T-helper 1 cell treated with Interleukin-12 subunit alpha and Interleukin-12 subunit beta and Interleukin-4 antibody, amounts not matched to agents 30 μg/mL and 1 μg/mL, for 36 hours (primary cell): Measurements from ENCODE around the gene NDUFC1.
"Not testable (repeated sequence)": the region's sequence is repeated elsewhere in the genome, so short reads cannot be mapped to it uniquely, and the experiment has no call there.

Experiments
- H3K27ac Mint-ChIP-seq: one replicate; pipeline ENCODE4 v1.8.0; 2021; ENCODE audit warnings: mild to moderate bottlenecking, mixed read lengths
- H3K27me3 Mint-ChIP-seq: one replicate; pipeline ENCODE4 v1.8.0; 2021; ENCODE audit warnings: low read depth, mixed read lengths
- H3K36me3 Mint-ChIP-seq: one replicate; pipeline ENCODE4 v1.8.0; 2021; ENCODE audit warnings: low read depth, mixed read lengths
- H3K4me1 Mint-ChIP-seq: one replicate; pipeline ENCODE4 v1.8.0; 2021; ENCODE audit warnings: low read depth, mixed read lengths
- H3K4me3 Mint-ChIP-seq: one replicate; pipeline ENCODE4 v1.8.0; 2021; ENCODE audit warnings: mild to moderate bottlenecking, moderate library complexity, mixed read lengths
- H3K9me3 Mint-ChIP-seq: one replicate; pipeline ENCODE4 v1.8.0; 2021; ENCODE audit warnings: mixed read lengths

NDUFC1 gene

DNA sequence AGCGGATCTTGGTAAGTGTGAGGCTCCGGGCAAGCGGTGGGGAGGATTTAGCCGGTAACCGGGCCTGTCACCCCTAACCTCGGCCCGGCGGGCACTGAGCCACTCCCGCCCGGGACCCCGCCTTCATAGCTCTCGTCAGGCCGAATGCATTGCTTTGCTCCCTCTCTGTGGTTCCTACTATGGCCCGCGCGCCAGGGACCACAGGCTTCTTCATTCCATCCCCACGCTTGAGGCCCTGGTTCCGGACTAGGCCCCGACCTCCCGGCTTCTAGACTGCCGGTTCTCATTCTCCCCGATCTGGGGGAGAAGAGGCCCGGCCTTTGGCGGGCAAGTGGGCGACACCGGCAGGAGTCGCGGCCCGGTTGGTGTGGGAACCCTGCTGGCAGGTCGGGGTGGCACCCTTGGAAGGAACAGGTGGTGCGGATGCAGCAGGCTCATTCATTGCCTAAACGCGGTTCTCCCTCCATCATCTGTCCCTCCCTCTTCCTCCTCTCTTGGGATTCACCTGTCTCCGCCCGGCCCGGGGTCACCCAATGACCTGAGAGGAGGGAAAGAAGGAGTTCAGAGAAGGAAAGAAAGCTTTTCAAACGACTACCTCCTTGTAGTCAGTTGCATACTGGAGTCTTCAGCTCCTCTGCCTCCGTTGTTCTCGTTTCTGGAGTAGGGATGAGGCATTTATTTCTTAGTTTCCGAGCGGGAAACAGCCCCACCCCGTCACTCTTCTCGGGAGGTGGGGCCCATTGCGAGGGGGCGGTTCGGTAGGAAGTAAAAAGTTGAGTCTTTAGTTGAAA lies at the start of gene NDUFC1:
Gene NDUFC1 (minus strand): TSS at position 657 of the 791 bp plus-strand sequence. CDS start 6,679 bp downstream, outside the sequence.
- peaks cover 23% of the 10 kb centered on the region for H3K36me3 Mint-ChIP-seq
- H3K9me3 Mint-ChIP-seq: no peaks in the 10 kb centered on the region
- peaks cover 35% of the 10 kb centered on the region for H3K4me1 Mint-ChIP-seq
- no peaks in the 10 kb centered on the region for H3K27me3 Mint-ChIP-seq
- peak within 1 kb of the TSS; percentile 99 for H3K4me3 Mint-ChIP-seq
- peak within 1 kb of the TSS; percentile 99 for H3K27ac Mint-ChIP-seq

DNA sequence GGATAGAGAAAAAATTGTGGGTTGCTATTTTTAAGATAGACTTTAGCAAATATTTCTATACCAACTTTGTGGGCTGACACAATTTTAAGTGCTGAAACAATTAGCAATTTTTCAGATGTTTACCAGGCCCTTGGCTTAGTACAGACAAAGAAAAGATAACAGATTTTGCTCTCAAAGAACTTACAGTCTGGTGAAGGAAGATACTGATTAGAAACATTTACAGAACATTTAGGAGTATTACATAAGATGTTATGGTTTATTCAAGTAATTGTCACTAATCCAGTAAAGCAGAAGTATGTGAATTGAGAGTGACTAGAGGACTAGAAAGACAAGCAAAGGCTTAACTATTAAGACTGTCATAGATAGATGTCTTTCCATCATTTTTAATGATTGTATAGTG lies 35.3 kb upstream of the NDUFC1 start:
- Mint-ChIP-seq H3K27me3 (no peaks in the 10 kb centered on the region), H3K4me3 (no peak overlapping the region), H3K36me3 (peaks cover 26% of the 10 kb centered on the region), H3K4me1 (peaks cover 6% of the 10 kb centered on the region), H3K9me3 (no peaks in the 10 kb centered on the region), H3K27ac (no peak overlapping the region)

DNA sequence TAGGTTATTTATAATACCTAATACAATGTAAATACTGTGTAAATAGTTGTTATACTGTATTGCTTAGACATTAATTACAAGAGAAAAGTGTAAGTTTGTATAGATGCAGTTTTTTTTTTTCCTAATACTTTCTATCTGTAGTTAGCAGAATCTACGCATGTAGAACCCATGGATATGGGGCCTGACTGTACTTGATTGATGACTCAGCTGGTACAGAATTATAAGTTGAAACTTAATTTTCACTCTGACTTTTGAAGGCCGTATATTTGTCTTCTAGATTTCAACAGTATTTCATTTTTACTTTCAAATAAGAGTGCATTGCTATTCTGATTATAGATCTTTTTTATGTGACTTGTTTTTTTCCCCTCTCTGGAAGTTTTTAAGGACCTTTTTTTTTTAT lies 30.8 kb upstream of the NDUFC1 start:
- Mint-ChIP-seq H3K9me3 (peaks cover 10% of the 10 kb centered on the region), H3K36me3 (peaks cover 26% of the 10 kb centered on the region), H3K4me3 (no peak overlapping the region), H3K27ac (no peak overlapping the region), H3K4me1 (peaks cover 21% of the 10 kb centered on the region), H3K27me3 (no peaks in the 10 kb centered on the region)

DNA sequence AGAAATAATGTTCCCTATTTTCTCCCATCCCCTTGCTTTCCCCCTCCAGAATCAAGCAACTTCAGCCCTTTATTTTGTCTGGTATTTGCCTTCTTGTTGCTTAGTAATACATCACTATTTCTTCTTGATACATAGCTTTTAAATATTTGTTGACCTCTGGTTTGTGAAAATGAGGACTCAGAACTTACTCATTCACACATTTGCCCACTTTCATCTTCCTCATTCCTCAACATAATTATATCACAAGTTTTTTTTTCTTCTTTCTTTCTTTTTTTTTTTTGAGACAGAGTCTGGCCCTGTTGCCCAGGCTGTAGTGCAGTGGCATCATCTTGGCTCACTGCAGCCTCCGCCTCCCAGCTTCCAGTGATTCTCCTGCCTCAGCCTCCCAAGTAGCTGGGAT lies 28.9 kb upstream of the NDUFC1 start:
- peaks cover 10% of the 10 kb centered on the region for H3K9me3 Mint-ChIP-seq
- H3K4me3 Mint-ChIP-seq: no peak overlapping the region
- H3K4me1 Mint-ChIP-seq: peaks cover 18% of the 10 kb centered on the region
- H3K27ac Mint-ChIP-seq: no peak overlapping the region
- no peaks in the 10 kb centered on the region for H3K27me3 Mint-ChIP-seq
- peaks cover 19% of the 10 kb centered on the region for H3K36me3 Mint-ChIP-seq

DNA sequence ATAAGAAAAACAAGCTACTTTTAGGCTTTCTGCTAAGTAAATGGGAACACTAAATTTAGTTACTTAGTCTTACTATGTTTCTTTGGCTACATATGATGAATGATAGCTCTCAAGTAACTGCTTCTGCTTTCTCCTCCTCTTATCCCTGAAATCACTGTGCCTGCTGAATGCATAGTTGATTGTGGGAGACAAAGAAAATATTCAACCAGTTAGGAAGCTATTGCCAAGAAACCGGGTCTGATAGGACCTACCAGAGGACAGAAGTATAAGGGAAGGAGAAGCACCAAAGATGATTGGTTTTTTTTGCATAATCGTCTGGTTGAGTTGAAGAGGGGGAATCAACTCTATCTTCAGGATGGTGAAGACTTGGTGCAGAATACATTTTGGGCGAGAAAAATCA lies 28.0 kb upstream of the NDUFC1 start:
- Mint-ChIP-seq H3K36me3 (peaks cover 16% of the 10 kb centered on the region), H3K4me3 (no peak overlapping the region), H3K9me3 (peaks cover 10% of the 10 kb centered on the region), H3K27me3 (no peaks in the 10 kb centered on the region), H3K4me1 (peaks cover 18% of the 10 kb centered on the region), H3K27ac (no peak overlapping the region)

DNA sequence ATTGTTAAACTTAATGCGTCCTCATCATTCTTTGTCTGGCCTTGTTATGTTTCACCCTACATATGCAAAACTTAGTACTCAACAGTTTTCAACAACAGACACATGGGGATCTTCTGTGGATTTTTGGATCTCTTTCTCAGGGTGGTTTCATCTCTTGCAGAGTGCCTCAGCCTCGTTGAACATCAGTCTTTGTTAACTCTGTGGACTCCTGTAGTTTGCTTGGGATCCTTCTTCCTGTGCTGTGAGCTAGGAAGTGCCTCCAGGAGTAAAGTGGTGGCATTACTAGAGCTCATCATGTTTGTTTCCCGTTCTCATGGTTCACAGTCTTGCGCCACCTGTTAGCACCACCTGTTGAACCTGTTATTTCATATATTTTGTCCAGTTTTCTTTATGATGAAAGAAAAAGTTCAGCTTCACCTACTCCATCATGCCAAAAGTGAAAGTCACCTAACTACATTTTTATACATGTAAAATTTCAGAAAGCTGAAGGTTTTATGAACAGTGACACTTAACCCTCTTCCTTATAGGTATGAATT lies 27.5 kb upstream of the NDUFC1 start:
- Mint-ChIP-seq H3K36me3 (peaks cover 15% of the 10 kb centered on the region), H3K9me3 (peaks cover 10% of the 10 kb centered on the region), H3K27me3 (no peaks in the 10 kb centered on the region), H3K4me1 (peaks cover 20% of the 10 kb centered on the region), H3K27ac (no peak overlapping the region), H3K4me3 (no peak overlapping the region)

DNA sequence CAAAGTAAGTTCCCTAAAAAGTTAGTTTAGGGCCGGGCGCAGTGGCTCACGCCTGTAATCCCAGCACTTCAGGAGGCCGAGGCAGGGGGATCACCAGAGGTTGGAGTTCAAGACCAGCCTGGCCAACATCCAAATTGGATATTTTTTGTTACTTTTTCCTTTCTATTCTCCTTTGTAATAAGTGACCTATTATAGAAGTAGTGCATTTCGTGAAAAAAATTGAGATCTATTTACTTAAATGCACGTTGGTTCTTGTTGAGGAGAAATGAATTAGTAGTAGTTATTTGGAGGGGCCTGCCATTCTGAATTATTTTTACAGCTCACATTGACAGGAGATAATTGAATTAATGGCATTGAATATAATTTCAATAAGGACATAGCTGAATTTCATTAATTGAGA lies 22.3 kb upstream of the NDUFC1 start:
- H3K4me1 Mint-ChIP-seq: peaks cover 30% of the 10 kb centered on the region
- H3K27ac Mint-ChIP-seq: no peak overlapping the region

DNA sequence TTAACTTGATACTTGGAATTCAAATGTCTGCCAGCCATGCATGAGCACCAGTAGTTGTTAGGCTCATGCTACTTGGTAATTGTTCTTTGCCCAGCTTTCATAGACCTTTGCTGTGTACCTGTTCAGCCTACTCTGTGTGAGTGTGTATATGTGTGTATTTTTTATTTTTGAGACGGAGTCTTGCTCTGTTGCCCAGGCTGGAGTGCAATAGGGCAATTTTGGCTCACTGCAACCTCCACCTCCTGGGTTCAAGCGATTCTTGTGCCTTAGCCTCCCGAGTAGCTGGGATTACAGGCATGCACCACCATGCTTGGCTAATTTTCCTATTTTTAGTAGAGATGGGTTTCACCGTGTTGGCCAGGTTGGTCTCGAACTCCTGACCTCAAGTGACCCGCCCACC lies 20.3 kb upstream of the NDUFC1 start:
- H3K27ac Mint-ChIP-seq, H3K4me3 Mint-ChIP-seq, H3K27me3 Mint-ChIP-seq: not testable (repeated sequence)
- H3K36me3 Mint-ChIP-seq: peaks cover 15% of the 10 kb centered on the region
- H3K4me1 Mint-ChIP-seq: peaks cover 27% of the 10 kb centered on the region
- peaks cover 11% of the 10 kb centered on the region for H3K9me3 Mint-ChIP-seq

More for the DNA sequence above, 22.3 kb upstream of the NDUFC1 start:
- Mint-ChIP-seq H3K9me3 (peaks cover 18% of the 10 kb centered on the region), H3K36me3 (peaks cover 22% of the 10 kb centered on the region), H3K27me3 (no peaks in the 10 kb centered on the region), H3K4me3 (no peak overlapping the region)

DNA sequence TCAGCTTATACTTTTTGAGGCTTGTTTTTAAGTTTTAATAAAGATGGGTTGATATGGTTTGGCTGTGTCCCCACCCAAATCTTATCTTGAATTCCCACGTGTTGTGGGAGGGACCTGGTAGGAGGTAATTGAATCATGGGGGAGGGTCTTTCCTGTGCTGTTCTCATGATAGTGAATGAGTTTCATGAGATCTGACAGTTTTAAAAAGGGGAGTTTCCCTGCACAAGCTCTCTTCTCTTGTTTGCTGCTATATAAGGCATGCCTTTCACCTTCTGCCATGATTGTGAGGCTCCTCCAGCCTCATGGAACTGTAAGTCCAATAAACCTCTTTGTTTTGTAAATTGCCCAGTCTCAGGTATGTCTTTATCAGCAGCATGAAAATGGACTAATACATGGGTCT lies 19.8 kb upstream of the NDUFC1 start:
- not testable (repeated sequence) for H3K27me3 Mint-ChIP-seq, H3K27ac Mint-ChIP-seq

DNA sequence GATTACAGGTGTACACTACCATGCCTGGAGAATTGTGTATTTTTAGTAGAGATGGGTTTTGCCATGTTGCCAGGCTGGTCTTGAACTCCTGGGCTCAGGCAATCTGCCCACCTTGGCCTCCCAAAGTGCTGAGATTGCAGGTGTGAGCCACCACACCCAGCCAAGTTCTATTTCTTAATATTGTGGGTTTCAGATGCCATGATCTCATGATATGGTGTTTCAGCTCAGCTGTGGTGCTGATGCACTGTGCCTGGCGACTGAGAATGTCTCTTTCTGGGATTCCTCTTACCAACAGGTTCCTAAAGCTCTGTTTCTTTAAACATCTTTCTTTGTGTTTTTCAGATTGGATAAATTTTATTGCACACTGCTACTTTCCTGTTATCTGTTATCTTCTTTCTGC lies 17.3 kb upstream of the NDUFC1 start:
- H3K36me3 Mint-ChIP-seq: peaks cover 20% of the 10 kb centered on the region
- no peaks in the 10 kb centered on the region for H3K27me3 Mint-ChIP-seq
- no peak overlapping the region for H3K27ac Mint-ChIP-seq
- peaks cover 43% of the 10 kb centered on the region for H3K4me1 Mint-ChIP-seq
- H3K9me3 Mint-ChIP-seq: peaks cover 11% of the 10 kb centered on the region
- H3K4me3 Mint-ChIP-seq: no peak overlapping the region

More for the DNA sequence above, 19.8 kb upstream of the NDUFC1 start:
- Mint-ChIP-seq H3K9me3 (peaks cover 11% of the 10 kb centered on the region), H3K4me1 (peaks cover 29% of the 10 kb centered on the region), H3K36me3 (peaks cover 16% of the 10 kb centered on the region)
- not testable (repeated sequence) for H3K4me3 Mint-ChIP-seq

DNA sequence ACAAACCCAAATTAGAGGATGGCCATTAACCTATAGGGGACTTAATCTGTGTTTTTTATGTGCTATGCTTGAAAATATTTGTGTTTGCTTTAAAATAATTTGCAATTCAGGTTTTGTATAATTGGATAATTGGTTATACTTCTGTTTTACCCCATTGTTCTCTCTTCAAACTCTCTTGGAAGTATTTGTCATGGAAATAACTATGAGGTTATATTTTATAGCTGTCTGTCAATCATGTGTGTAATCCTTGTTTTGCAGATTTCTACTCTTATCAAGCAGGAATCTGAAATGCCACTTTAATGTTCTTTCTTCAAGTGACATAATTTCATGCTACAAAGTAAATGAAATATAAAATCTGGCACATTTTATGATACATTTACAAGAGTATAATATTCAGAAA lies 15.4 kb upstream of the NDUFC1 start:
- Mint-ChIP-seq H3K36me3 (peaks cover 20% of the 10 kb centered on the region), H3K27ac (no peak overlapping the region), H3K4me3 (no peak overlapping the region), H3K4me1 (peaks cover 50% of the 10 kb centered on the region), H3K9me3 (peaks cover 11% of the 10 kb centered on the region), H3K27me3 (no peaks in the 10 kb centered on the region)

DNA sequence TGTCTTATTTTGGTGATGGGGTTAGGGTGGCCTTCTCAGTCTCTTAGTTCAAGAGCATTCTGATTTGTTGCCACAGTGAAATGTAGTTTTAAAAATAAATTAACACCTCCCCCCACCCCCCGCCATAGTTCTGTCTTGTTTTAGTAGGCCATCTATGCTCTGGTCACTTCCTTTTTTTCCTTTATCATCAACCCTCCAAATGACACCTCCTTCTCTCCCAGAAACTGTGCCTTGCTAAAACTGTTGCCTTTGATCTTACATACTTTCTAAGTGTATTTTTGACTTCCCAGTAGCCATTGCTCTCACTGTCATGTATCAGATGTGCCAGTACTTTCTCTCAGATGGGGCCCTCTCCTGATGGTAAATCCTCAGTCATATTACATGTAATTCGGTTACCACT lies 14.5 kb upstream of the NDUFC1 start:
- Mint-ChIP-seq H3K27me3 (no peaks in the 10 kb centered on the region), H3K4me3 (peak overlapping the region; percentile 11), H3K9me3 (peaks cover 5% of the 10 kb centered on the region), H3K27ac (peak overlapping the region; percentile 50), H3K36me3 (peaks cover 13% of the 10 kb centered on the region), H3K4me1 (peaks cover 51% of the 10 kb centered on the region)

DNA sequence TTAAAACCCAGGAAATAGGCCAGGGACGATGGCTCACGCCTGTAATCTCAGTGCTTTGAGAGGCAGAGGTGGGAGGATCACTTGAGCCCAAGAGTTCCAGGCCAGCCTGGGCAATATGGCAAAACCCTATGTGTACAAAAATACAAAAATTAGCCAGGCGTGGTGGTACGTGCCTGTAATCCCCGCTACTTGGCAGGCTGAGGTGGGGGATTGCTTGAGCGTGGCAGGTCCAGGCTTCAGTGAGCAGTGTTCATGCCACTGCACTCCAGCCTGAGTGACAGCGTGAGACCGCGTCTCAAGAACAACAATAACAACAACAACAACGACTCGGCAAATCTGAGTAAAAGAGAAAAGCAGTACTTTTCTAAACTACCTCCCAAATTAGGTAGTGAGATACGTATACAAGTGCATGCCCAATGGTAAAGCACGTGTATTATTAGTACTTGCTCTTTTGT lies 13.0 kb upstream of the NDUFC1 start:
- peak overlapping the region; percentile 6 for H3K4me3 Mint-ChIP-seq
- peaks cover 5% of the 10 kb centered on the region for H3K9me3 Mint-ChIP-seq
- H3K27me3 Mint-ChIP-seq: no peaks in the 10 kb centered on the region
- H3K36me3 Mint-ChIP-seq: peaks cover 10% of the 10 kb centered on the region
- H3K27ac Mint-ChIP-seq: no peak overlapping the region
- H3K4me1 Mint-ChIP-seq: peaks cover 56% of the 10 kb centered on the region

DNA sequence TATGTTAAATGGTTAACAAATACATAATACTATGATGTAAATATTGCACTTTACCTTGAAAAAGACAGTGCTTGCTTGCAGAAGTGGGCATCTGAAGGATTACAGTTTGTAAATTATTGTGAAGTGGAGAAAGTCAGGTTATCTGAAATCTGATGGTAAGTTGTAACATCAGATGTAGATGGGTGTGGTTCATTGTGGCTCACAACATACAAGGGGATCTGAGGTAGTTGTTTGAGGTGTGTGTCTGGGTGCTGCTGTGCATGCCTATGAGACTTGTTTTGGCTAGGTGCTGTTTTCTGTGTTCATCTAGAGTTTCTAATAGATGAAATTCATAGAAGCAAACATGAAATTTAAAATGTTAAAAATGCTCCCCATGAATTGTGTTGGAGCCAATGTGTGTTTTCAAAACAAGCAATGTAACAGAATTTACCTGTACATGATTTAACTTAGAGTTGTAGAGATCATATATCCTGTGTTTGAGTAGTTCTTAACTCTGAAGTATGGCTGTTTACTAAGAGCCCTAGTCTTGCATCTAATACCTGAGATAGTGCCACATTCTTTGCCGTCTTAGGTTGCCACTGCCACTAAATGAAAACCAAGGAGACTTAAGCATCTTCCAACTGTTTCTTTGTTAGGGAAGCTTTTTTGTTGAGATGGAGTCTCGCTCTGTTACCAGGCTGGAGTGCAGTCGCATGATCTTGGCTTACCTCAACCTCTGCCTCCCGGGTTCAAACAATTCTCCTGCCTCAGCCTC lies 11.9 kb upstream of the NDUFC1 start:
- Mint-ChIP-seq H3K4me3 (no peak overlapping the region), H3K27ac (peak overlapping the region; percentile 49), H3K4me1 (peaks cover 52% of the 10 kb centered on the region), H3K27me3 (no peaks in the 10 kb centered on the region), H3K9me3 (no peaks in the 10 kb centered on the region), H3K36me3 (peaks cover 7% of the 10 kb centered on the region)

DNA sequence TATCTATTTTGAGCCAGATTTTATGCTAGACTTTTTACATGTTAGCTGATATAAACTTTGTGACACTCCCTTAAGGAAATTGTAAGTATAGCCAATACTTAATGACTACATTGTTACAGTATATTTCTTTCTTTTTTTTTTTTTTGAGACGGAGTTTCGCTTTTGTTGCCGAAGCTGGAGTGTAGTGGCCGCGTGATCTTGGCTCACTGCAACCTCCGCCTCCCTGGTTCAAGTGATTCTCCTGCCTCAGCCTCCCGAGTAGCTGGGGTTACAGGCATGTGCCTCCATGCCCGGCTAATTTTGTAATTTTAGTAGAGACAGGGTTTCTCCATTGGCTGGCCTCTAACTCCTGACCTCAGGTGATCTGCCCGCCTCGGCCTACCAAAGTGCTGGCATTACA lies 11.1 kb upstream of the NDUFC1 start:
- not testable (repeated sequence) for H3K4me3 Mint-ChIP-seq, H3K36me3 Mint-ChIP-seq, H3K27me3 Mint-ChIP-seq, H3K9me3 Mint-ChIP-seq
- peaks cover 52% of the 10 kb centered on the region for H3K4me1 Mint-ChIP-seq
- H3K27ac Mint-ChIP-seq: peak overlapping the region; percentile 6
